Endothelial cell of umbilical vein (primary cell): Measurements from ENCODE around the gene UNC13D. TPM values are rescaled to one million over a fixed set of nuclear protein-coding genes. Genes with fewer than 3 reads are reported as not detected.

ENCODE experiments used
- BruUV-seq: library from RNA; stranded (reverse); fragments of 400-500 nt; replicated peaks from 2 replicates; lab custom pipeline; 2021; lab: Mats Ljungman, UMichigan
- CTCF ChIA-PET: fragments of 300-600, 350-600 bp; sonication (Branson Sonifier 250); formaldehyde crosslinking; loops from one replicate; lab custom pipeline; 2021; ENCODE audit warnings: antibody characterized with exemption, inconsistent platforms; lab: Charles Lee
- POLR2A ChIA-PET: fragments of 300-600, 350-600 bp; sonication (Branson Sonifier 250); formaldehyde crosslinking; loops from one replicate; lab custom pipeline; 2021; ENCODE audit warnings: antibody characterized with exemption, inconsistent platforms; lab: Charles Lee
- DNase-seq: peaks from one replicate; pipeline ENCODE4 v3.0.0-alpha.2; 2011; ENCODE audit warnings: low read depth, low spot score
- FAIRE-seq: peaks from 2 replicates; lab custom pipeline; 2011; peaks lifted over from hg19 to GRCh38; lab: Jason Lieb, UNC
- H2AFZ ChIP-seq: 2 replicates; pipeline ENCODE4 v1.6.0; 2012; ENCODE audit warnings: low read depth, low read length, control low read depth, inconsistent platforms
- H3K27ac ChIP-seq: 2 replicates; pipeline ENCODE4 v1.5.1; 2011; ENCODE audit warnings: low read depth, mild to moderate bottlenecking, control low read depth, low read length, moderate library complexity; ENCODE audit not compliant: insufficient read depth
- H3K27me3 ChIP-seq, 2 experiments: 2 replicates each; pipeline versions ENCODE4 v1.6.0 to v1.6.1; 2011; ENCODE audit warnings: low read length in 2 of 2, mixed read lengths in 1 of 2; ENCODE audit not compliant: control insufficient read depth in 2 of 2, insufficient read depth in 2 of 2
- H3K36me3 ChIP-seq, 2 experiments: 2 replicates in 1 of 2; 3 replicates in 1 of 2; pipeline ENCODE4 v1.5.1; 2011; ENCODE audit warnings: low read length in 2 of 2, mild to moderate bottlenecking in 1 of 2, moderate library complexity in 1 of 2; ENCODE audit not compliant: control insufficient read depth in 2 of 2, insufficient read depth in 2 of 2; ENCODE audit errors: extremely low read depth in 1 of 2
- H3K4me1 ChIP-seq: 3 replicates; pipeline ENCODE4 v1.5.1; 2011; ENCODE audit warnings: mild to moderate bottlenecking, low read length; ENCODE audit not compliant: control insufficient read depth, insufficient read depth; ENCODE audit errors: extremely low read depth
- H3K4me2 ChIP-seq: 2 replicates; pipeline ENCODE4 v1.6.1; 2011; ENCODE audit warnings: low read length, control low read depth, mixed read lengths; ENCODE audit not compliant: insufficient read depth
- H3K4me3 ChIP-seq, 3 experiments: fragments of 200-600 bp in 1 of 3; sonication (generic), shearing (Covaris generic) in 1 of 3; replicated peaks in 1 of 3; 2 replicates each; pipeline ENCODE4 v1.5.1; 2011 to 2016; ENCODE audit warnings: control low read depth in 3 of 3, low read length in 3 of 3, mild to moderate bottlenecking in 2 of 3, inconsistent platforms in 1 of 3, low read depth in 1 of 3, moderate library complexity in 1 of 3; ENCODE audit not compliant: insufficient read depth in 1 of 3
- H3K79me2 ChIP-seq: 2 replicates; pipeline ENCODE4 v1.6.0; 2012; ENCODE audit warnings: low read length, inconsistent platforms; ENCODE audit not compliant: control insufficient read depth, insufficient read depth
- H3K9ac ChIP-seq: replicated peaks from 2 replicates; pipeline ENCODE3; 2011; ENCODE audit warnings: low read length, control low read depth; ENCODE audit not compliant: insufficient read depth; ENCODE audit errors: extremely low read depth
- H3K9me1 ChIP-seq: replicated peaks from 3 replicates; pipeline ENCODE4 v1.6.0; 2011; ENCODE audit warnings: mild to moderate bottlenecking, low read length; ENCODE audit not compliant: control insufficient read depth, insufficient read depth; ENCODE audit errors: extremely low read depth
- H3K9me3 ChIP-seq: replicated peaks from 2 replicates; pipeline ENCODE4 v1.5.1; 2012; ENCODE audit warnings: low read length, inconsistent platforms; ENCODE audit not compliant: control insufficient read depth, insufficient read depth
- H4K20me1 ChIP-seq: replicated peaks from 2 replicates; pipeline ENCODE3; 2011; ENCODE audit warnings: mild to moderate bottlenecking, low read length; ENCODE audit not compliant: control insufficient read depth, insufficient read depth; ENCODE audit errors: extremely low read depth
- MYC ChIP-seq: IDR thresholded peaks from one replicate; pipeline ENCODE4 v1.6.1; 2011; ENCODE audit warnings: mild to moderate bottlenecking, low read depth, low read length
- dilution Hi-C: fragments of 300-500 bp; cut with MboI; formaldehyde crosslinking; loops from one replicate; pipeline ENCODE4 v1.15.0; 2019; ENCODE audit warnings: low sequenced_read_pairs; ENCODE audit not compliant: extremely low pct_ligation_motif_present
- intact Hi-C: fragments of 100-400 bp; cut with micrococcal nuclease; formaldehyde crosslinking; loops from one replicate; pipeline ENCODE4 v1.10.0; 2022
- polyA plus RNA-seq, 4 experiments: library from polyadenylated mRNA; depleted of rRNA in 3 of 4; stranded (reverse) in 3 of 4; unstranded in 1 of 4; fragments of >200 nt; gene quantifications; 2 replicates each; pipeline versions ENCODE4 v1.2.1 to v1.2.3, GENCODE V29; 2011 to 2012; ENCODE audit warnings: missing spikeins in 1 of 4
- total RNA-seq: library from RNA; stranded (reverse); gene quantifications from 2 replicates; pipeline ENCODE4 v1.2.3, GENCODE V29; 2021
- TF ChIP-seq, protein P1 (sequence below): IDR thresholded peaks from 2 replicates; pipeline ENCODE4 v1.6.1; 2011; ENCODE audit not compliant: insufficient read depth, insufficient read length
- TF ChIP-seq, protein P2 (sequence below), 2 donors: IDR thresholded peaks; 1 replicate in 1 of 2; 2 replicates in 1 of 2; pipeline ENCODE4 v1.5.1; 2011; ENCODE audit warnings: low read length in 2 of 2, mild to moderate bottlenecking in 2 of 2, moderate library complexity in 2 of 2, control low read depth in 1 of 2, inconsistent platforms in 1 of 2, low read depth in 1 of 2; ENCODE audit not compliant: insufficient read depth in 1 of 2; ENCODE audit errors: extremely low read depth in 1 of 2

The UNC13D gene
- total and polyA plus RNA-seq, 2 donors (not counting 3 experiments of a cell fraction or from before 2014, with no cell fraction given), result 6.9 to 14.9 TPM

DNA sequence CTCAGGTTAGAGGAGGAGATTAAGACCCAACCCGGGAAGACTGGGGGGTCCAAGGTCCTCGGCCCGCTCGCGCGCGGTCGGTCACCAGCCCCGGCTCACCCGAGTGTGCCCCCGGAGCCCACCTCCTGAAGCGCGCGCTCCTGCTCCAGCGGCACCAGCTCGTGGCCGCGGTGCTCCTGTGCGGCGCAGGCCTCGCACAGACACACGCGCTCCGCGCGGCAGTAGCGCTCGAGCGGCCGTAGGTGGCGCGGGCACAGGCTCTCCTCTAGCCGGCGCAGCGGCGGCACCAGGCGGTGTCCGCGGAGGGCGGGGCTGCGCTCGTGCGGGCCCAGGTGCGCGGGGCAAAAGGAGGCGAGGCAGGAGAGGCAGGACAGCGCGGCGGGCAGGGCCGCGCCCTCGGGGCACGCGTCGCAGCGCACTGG lies 33.6 kb upstream of the UNC13D start:
- peak overlapping the region; percentile 1 to 67 (median 66) for H3K4me3 ChIP-seq
- ChIA-PET POLR2A (interaction anchor here (0.7 to 3.0 kb wide), 2 partner anchors 14 to 19 kb away, joined by 3 to 17 read pairs; no protein-coding TSS in a partner anchor), CTCF (interaction anchor here (0.6 to 10.3 kb wide), 17 partner anchors 10 to 113 kb away, joined by 3 to 241 read pairs (median 5); partner anchors contain the start of genes GALK1, TRIM65, UNC13D and WBP2)
- H3K9me3 ChIP-seq, result no peaks in the 10 kb centered on the region
- DNase-seq (peak; percentile 74), FAIRE-seq (peak; percentile 42)
- dilution Hi-C loops, result no loop called here
- H2AFZ ChIP-seq, result peak overlapping the region; percentile 11
- intact Hi-C loops, result loop anchor here (1.0 to 2.0 kb wide), 7 partner anchors 19 to 98 kb away; partner anchors contain the start of genes MRPL38, TRIM65, UNC13D and UNK
- H3K27me3 ChIP-seq, result no peaks in the 10 kb centered on the region
- BruUV-seq, result no TSS peak
- no peaks in the 10 kb centered on the region for H4K20me1 ChIP-seq
- H3K27ac ChIP-seq, result peak overlapping the region; percentile 70
- no peaks in the 10 kb centered on the region for H3K9me1 ChIP-seq
- H3K79me2 ChIP-seq, result peaks cover 6% of the 10 kb centered on the region
- peaks cover 3 to 18% of the 10 kb centered on the region in 2 experiments for H3K36me3 ChIP-seq
- TF ChIP-seq, protein P1, sequence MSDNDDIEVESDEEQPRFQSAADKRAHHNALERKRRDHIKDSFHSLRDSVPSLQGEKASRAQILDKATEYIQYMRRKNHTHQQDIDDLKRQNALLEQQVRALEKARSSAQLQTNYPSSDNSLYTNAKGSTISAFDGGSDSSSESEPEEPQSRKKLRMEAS, result peak; percentile 45
- TF ChIP-seq, protein P2, sequence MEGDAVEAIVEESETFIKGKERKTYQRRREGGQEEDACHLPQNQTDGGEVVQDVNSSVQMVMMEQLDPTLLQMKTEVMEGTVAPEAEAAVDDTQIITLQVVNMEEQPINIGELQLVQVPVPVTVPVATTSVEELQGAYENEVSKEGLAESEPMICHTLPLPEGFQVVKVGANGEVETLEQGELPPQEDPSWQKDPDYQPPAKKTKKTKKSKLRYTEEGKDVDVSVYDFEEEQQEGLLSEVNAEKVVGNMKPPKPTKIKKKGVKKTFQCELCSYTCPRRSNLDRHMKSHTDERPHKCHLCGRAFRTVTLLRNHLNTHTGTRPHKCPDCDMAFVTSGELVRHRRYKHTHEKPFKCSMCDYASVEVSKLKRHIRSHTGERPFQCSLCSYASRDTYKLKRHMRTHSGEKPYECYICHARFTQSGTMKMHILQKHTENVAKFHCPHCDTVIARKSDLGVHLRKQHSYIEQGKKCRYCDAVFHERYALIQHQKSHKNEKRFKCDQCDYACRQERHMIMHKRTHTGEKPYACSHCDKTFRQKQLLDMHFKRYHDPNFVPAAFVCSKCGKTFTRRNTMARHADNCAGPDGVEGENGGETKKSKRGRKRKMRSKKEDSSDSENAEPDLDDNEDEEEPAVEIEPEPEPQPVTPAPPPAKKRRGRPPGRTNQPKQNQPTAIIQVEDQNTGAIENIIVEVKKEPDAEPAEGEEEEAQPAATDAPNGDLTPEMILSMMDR (IDR thresholded peaks at IDR 0.05; ENCODE audit: extremely low read depth in 1 of 2, insufficient read depth in 1 of 2, low read depth in 1 of 2, low read length in 2 of 2), result peak; percentile 33 to 66
- no peak for TF ChIP-seq MYC
- peak overlapping the region; percentile 14 for H3K4me2 ChIP-seq
- peak overlapping the region; percentile 82 for H3K9ac ChIP-seq
- H3K4me1 ChIP-seq, result peaks cover 34% of the 10 kb centered on the region
